Activated T-cell treated with anti-CD3 and anti-CD28 coated beads, Interleukin-2, amount 50 U/mL, for 72 hours (primary cell): ENCODE measurements around the gene STXBP2. TPM values are rescaled to one million over a fixed set of nuclear protein-coding genes. Genes with fewer than 3 reads are reported as not detected.

Source experiments
- ATAC-seq, 2 donors: fragments of 150-1000 bp; cut with Tn5 transposase; replicated peaks in 1 of 2; 2 replicates each; pipeline ENCODE4 v1.10.0; 2021; ENCODE audit warnings: moderate library complexity in 2 of 2, mild to moderate bottlenecking in 1 of 2
- DNase-seq, 2 donors: peaks; one replicate each; pipeline ENCODE4 v3.0.0; 2021 to 2022; ENCODE audit warnings: mixed read lengths in 1 of 2
- H3K27ac Mint-ChIP-seq: one replicate; pipeline ENCODE4 v1.8.0; 2022; ENCODE audit warnings: mild to moderate bottlenecking, moderate library complexity, mixed read lengths
- H3K27me3 Mint-ChIP-seq: one replicate; pipeline ENCODE4 v1.8.0; 2022; ENCODE audit warnings: low read depth, mixed read lengths
- H3K36me3 Mint-ChIP-seq, 2 donors: one replicate each; pipeline ENCODE4 v1.8.0; 2022; ENCODE audit warnings: mixed read lengths in 2 of 2, mild to moderate bottlenecking in 1 of 2; ENCODE audit not compliant: insufficient read depth in 2 of 2
- H3K4me1 Mint-ChIP-seq: one replicate; pipeline ENCODE4 v1.8.0; 2022; ENCODE audit warnings: low read depth, mixed read lengths
- H3K4me3 Mint-ChIP-seq, 2 donors: one replicate each; pipeline ENCODE4 v1.8.0; 2022; ENCODE audit warnings: mild to moderate bottlenecking in 2 of 2, mixed read lengths in 2 of 2, moderate library complexity in 2 of 2
- H3K9me3 Mint-ChIP-seq, 2 donors: one replicate each; pipeline ENCODE4 v1.8.0; 2022; ENCODE audit warnings: mixed read lengths in 2 of 2
- total RNA-seq, 2 donors: library from RNA; stranded (reverse); gene quantifications; one replicate each; pipeline ENCODE4 v1.2.3, GENCODE V29; 2022

The STXBP2 gene
- total RNA-seq: 100 to 1,000 TPM; 132 TPM

DNA sequence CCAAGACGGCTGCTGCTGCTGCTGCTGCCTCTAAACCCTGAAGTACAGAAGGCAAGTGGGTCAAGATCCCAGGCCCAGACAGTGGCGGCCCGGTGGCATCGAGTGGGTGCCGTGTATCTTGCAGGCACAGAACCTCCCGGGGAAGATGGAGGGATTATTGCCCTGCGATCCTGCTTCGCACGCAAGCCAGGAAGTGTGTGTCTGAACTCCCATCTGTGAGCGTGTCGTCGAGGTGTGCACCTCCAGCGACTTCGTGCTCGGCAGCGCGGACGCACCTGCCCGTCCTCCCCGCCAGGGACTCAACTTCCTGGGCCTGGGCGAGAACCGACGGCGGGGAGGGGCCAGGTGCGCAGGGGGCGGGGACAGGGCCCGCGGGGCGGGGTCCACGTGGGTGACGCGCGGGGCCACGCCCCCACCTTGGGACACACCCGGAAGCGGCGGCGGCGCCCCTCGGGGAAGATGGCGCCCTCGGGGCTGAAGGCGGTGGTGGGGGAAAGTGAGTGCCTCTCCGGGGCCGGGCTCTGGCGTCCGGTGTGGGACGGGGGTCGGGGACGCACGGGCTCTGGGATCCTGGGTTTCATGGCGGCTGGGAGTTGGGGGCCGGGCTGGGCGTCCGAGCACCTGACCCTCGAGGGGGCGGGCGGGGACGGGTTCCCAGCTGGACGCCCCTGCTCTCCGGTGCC lies at the start of gene STXBP2:
TSS of gene STXBP2 (plus strand) at position 420 of the 683 bp plus-strand sequence. CDS start at position 460, 40 bp downstream.
- DNase-seq: peak; percentile 91 to 96
- Mint-ChIP-seq H3K9me3 (peaks cover 4% of the 10 kb centered on the region in 2 donors), H3K4me3 (peak within 1 kb of the TSS; percentile 85 to 86), H3K4me1 (peaks cover 34% of the 10 kb centered on the region), H3K36me3 (peaks cover 7 to 8% of the 10 kb centered on the region in 2 donors), H3K27me3 (no peaks in the 10 kb centered on the region), H3K27ac (peak within 1 kb of the TSS; percentile 85)
- peak; percentile 97 to 98 for ATAC-seq

DNA sequence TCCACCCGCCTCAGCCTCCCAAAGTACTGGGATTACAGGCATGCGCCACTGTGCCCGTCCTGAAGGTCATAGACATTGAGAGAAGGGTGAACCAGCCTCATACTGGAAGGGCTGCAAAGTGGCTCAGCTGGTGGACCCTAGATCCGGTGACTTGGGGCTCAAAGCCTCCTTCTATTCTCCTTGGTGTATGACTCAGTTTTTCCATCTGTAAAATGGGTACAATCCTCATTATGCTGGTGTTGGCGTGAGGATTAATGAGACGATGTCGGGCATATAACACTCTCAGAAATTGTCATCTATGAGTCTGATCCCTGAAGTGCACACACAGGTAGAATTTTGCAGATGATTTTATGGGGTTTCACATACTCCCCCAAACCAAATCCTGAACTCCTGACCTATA lies 47.1 kb upstream of the STXBP2 start:
- Mint-ChIP-seq H3K27me3 (peaks cover 16% of the 10 kb centered on the region), H3K9me3 (no peaks in the 10 kb centered on the region), H3K27ac (no peak overlapping the region), H3K36me3 (no peaks in the 10 kb centered on the region), H3K4me1 (no peaks in the 10 kb centered on the region), H3K4me3 (no peak overlapping the region)
- ATAC-seq (no peak), DNase-seq (no peak)

- ATAC-seq (no peak), DNase-seq (no peak)
- H3K27ac Mint-ChIP-seq: no peak overlapping the region
- H3K9me3 Mint-ChIP-seq: no peaks in the 10 kb centered on the region
- H3K4me1 Mint-ChIP-seq: peaks cover 3% of the 10 kb centered on the region
- H3K36me3 Mint-ChIP-seq: no peaks in the 10 kb centered on the region
- peaks cover 21% of the 10 kb centered on the region for H3K27me3 Mint-ChIP-seq
- H3K4me3 Mint-ChIP-seq: no peak overlapping the region
Measured at GRCh38 chr19:7590256-7590655, 46.7 kb upstream of the STXBP2 start.

DNA sequence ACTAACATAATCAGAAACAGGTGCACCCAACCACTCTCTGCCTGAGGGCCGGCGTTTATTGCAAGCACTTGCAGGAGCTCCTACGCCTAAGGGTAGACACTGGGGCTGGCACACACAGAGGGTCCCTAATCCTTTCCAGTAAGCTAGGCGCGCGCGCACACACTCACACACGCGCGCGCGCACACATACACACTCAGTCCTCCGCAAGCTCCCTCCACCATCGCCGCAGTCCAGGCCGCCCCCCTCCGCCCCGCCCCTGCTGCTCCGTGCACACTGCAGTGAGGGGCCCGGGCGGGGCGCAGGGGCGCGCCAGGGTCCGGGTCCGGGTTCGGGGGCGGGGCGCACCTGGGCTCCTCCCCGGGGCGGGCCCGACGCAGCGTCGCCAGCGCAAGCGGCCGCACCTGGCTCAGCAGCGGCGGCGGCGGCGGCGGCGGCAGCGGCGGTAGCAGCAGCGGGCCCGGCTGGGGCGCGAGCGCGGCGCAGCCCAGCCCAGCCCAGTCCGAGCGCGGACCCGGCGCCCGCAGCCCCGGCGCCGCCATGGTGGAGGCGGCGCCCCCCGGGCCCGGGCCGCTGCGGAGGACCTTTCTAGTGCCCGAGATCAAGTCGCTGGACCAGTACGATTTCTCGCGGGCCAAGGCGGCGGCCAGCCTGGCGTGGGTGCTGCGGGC lies 41.3 kb upstream of the STXBP2 start, which contains the start of gene CAMSAP3:
TSS of gene CAMSAP3 (plus strand) at position 398 of the 668 bp plus-strand sequence. CDS start at position 538, 140 bp downstream.
- peak; percentile 55 to 70 for DNase-seq
- Mint-ChIP-seq H3K9me3 (peaks cover 0 to 3% of the 10 kb centered on the region in 2 donors), H3K36me3 (no peaks in the 10 kb centered on the region), H3K4me3 (peak within 1 kb of the TSS; percentile 78 to 79), H3K4me1 (peaks cover 6% of the 10 kb centered on the region), H3K27ac (no peak within 1 kb of the TSS), H3K27me3 (peaks cover 45% of the 10 kb centered on the region)
- peak; percentile 87 to 89 for ATAC-seq

DNA sequence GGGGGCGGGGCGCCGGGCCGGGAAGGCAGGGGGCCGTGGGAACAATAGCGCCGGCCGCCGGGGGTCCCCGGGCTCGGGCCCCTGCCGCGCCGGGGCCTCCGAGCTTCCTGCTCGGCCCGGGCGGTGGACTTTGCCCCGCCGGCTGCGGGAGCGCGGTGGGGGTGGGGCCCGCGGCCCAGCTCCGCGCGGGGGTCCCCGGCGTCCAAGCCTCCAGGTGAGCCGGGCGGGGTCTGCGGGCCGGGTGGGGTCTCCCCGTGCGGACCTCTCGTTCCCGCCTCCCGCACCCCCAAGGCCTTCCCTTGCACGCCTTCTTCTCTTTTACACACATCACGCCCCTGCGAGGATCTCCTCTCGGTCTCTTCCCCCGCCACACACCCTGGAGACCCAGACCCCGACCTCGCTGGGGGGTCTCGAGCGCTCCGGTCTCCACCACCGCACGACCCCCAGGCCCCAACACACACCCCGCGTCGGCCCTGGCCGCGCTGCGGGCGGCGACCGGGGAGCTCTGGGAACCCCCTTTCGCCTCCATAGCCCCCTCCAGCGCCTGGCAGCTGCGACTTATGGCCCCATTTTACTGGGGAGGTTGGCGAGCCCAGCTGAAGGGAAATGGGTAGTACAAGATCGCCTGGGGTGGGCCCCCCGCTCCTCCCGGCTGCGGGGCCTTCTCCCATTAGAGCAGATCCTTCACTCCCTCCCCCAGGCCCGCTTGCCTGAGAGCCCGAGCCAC lies 40.5 kb upstream of the STXBP2 start:
- no peak overlapping the region for H3K27ac Mint-ChIP-seq
- H3K4me3 Mint-ChIP-seq: peak overlapping the region; percentile 78 to 79
- peaks cover 45% of the 10 kb centered on the region for H3K27me3 Mint-ChIP-seq
- peaks cover 1 to 7% of the 10 kb centered on the region in 2 donors for H3K9me3 Mint-ChIP-seq
- ATAC-seq (peak in 1 of 2 donors; percentile 15), DNase-seq (no peak)
- H3K36me3 Mint-ChIP-seq: peaks cover 2 to 3% of the 10 kb centered on the region in 2 donors
- peaks cover 6% of the 10 kb centered on the region for H3K4me1 Mint-ChIP-seq

DNA sequence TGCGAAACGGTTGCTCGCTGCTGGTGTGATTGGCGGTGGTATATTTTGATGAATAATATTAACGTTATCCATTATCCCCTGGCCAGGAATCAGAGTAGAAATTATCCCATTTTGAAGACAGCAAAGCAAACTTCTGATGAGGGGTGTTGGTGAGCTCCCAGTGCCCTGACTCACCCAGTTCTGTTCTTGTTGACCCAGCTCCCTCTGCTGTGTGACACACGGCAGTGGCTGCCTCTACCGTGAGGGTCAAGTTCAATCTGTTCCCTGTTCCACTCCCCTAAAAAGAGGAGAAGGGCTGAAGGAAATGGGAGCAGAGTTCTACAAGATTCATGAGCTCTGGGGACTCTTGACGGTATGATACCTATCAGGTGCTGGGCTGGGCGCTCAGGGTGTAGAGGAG lies 39.2 kb upstream of the STXBP2 start:
- Mint-ChIP-seq H3K4me3 (no peak overlapping the region), H3K4me1 (peaks cover 6% of the 10 kb centered on the region), H3K36me3 (peaks cover 2 to 3% of the 10 kb centered on the region in 2 donors), H3K27me3 (peaks cover 45% of the 10 kb centered on the region), H3K9me3 (peaks cover 1 to 7% of the 10 kb centered on the region in 2 donors), H3K27ac (no peak overlapping the region)
- ATAC-seq (no peak), DNase-seq (no peak)

DNA sequence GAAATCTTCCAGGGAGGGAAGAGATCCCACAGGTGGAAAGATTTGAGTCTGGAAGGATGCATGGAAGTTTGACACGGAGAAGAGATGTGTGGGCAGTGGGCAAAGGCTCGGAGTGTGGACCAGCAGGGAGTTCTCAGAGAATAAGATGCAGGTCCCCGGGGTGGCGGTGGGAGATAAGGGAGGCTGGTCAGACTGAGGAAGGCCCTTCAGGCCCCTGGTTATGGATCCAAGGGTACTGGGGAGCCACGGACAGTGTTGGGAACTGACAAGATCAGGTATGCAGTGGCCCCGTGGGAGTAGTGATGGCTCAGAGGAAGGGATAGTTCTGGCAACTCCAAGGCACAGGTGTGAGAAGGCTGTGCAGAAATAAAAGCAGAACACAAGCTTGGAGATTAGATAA lies 38.7 kb upstream of the STXBP2 start:
- ATAC-seq: no peak
- Mint-ChIP-seq H3K36me3 (peaks cover 2 to 3% of the 10 kb centered on the region in 2 donors), H3K4me3 (no peak overlapping the region), H3K9me3 (peaks cover 1 to 7% of the 10 kb centered on the region in 2 donors), H3K27ac (no peak overlapping the region), H3K27me3 (peaks cover 45% of the 10 kb centered on the region), H3K4me1 (peaks cover 6% of the 10 kb centered on the region)
- DNase-seq: no peak

GRCh38 chr19:7600721-7601120 lies 36.2 kb upstream of the STXBP2 start:
- no peaks in the 10 kb centered on the region for H3K4me1 Mint-ChIP-seq
- peaks cover 22% of the 10 kb centered on the region for H3K27me3 Mint-ChIP-seq
- peaks cover 1 to 7% of the 10 kb centered on the region in 2 donors for H3K9me3 Mint-ChIP-seq
- no peak overlapping the region for H3K4me3 Mint-ChIP-seq
- no peak for DNase-seq
- ATAC-seq: no peak
- H3K36me3 Mint-ChIP-seq: peaks cover 2 to 3% of the 10 kb centered on the region in 2 donors
- peak overlapping the region; percentile 59 for H3K27ac Mint-ChIP-seq

DNA sequence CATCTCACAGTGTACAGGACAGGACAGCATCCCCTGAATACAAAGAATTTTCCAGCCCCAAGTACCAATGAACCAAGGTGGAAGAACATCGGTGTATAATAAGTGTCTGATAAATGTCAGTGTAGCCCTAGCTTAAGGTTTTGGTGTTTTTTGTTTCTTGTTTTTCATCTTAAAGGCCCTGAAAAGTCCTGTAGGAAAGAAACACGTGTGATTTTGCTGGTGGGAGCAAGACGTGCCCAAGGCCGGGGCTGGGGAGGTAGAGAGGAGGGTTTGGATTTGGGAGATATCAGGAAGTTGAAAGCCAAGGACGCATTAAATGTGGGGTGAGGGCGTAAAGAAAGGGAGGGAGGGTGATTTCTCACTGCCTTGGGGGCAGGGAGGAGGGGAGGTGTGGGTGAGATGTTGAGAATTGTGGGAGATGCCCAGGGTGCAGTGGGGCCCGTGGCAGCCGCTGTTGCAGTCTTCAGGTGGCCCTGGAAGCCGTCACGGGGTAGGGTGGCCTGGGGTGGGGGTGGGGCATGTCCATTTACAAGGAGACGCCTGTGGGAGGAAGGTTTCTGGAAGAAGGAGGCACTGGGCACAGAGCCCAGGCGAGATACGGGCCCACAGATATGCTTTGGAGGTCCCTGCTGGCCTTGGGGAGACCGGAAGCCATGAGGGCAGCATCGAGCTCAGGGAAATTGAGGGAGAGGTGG lies 34.5 kb upstream of the STXBP2 start:
- Mint-ChIP-seq H3K36me3 (peaks cover 2 to 3% of the 10 kb centered on the region in 2 donors), H3K27me3 (peaks cover 16% of the 10 kb centered on the region), H3K4me3 (no peak overlapping the region), H3K9me3 (peaks cover 1 to 7% of the 10 kb centered on the region in 2 donors), H3K4me1 (no peaks in the 10 kb centered on the region), H3K27ac (no peak overlapping the region)
- ATAC-seq (no peak), DNase-seq (no peak)

DNA sequence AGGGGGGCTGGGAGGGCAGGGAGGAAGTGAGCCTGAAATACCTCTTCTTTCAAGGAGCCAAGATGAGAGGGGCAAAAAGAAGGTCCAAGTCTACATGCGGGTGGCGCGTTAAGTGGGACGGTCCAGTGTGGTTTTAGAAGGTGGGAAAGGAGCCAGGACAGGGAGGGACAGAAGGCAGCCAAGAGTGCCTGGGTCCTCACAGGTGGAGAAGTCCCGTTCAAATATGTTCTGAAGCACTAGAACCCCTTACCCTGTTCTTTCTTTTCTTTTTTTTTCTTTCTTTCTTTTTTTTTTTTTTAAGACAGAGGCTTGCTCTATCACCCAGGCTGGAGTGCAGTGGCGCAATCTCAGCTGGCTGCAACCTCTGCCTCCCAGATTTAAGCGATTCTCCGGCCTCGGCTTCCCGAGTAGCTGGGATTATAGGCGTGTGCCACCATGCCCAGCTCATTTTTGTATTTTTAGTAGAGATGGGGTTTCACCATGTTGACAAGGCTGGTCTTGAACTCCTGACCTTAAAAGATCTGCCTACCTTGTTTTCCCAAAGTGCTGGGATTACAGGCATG lies 33.9 kb upstream of the STXBP2 start:
- ATAC-seq: no peak
- Mint-ChIP-seq H3K9me3 (peaks cover 1 to 7% of the 10 kb centered on the region in 2 donors), H3K4me1 (no peaks in the 10 kb centered on the region), H3K36me3 (peaks cover 2 to 3% of the 10 kb centered on the region in 2 donors), H3K27ac (no peak overlapping the region), H3K4me3 (no peak overlapping the region), H3K27me3 (peaks cover 10% of the 10 kb centered on the region)
- DNase-seq: no peak

GRCh38 chr19:7603919-7604318 lies 33.0 kb upstream of the STXBP2 start:
- no peak for ATAC-seq
- Mint-ChIP-seq H3K9me3 (peaks cover 1 to 4% of the 10 kb centered on the region in 2 donors), H3K27me3 (peaks cover under 1% of the 10 kb centered on the region)

GRCh38 chr19:7605490-7606222 lies 31.3 kb upstream of the STXBP2 start:
- peak; percentile 35 to 46 for DNase-seq
- Mint-ChIP-seq H3K27me3 (no peaks in the 10 kb centered on the region), H3K4me3 (no peak overlapping the region), H3K9me3 (peaks cover 1 to 3% of the 10 kb centered on the region in 2 donors), H3K36me3 (peaks cover 2 to 3% of the 10 kb centered on the region in 2 donors), H3K4me1 (no peaks in the 10 kb centered on the region), H3K27ac (no peak overlapping the region)
- ATAC-seq: peak; percentile 64 to 70

More at GRCh38 chr19:7603919-7604318, 33.0 kb upstream of the STXBP2 start:
- no peak for DNase-seq
- no peak overlapping the region for H3K27ac Mint-ChIP-seq
- no peaks in the 10 kb centered on the region for H3K4me1 Mint-ChIP-seq
- H3K36me3 Mint-ChIP-seq: peaks cover 2 to 3% of the 10 kb centered on the region in 2 donors
- H3K4me3 Mint-ChIP-seq: no peak overlapping the region
